GM08714 (cell line): ENCODE measurements around the gene CWC27.
A peak's percentile ranks its signal among the peaks of the same experiment; 100 is the strongest.

Experiments used
- H3K4me3 ChIP-seq: fragments of 200-500 bp; sonication (Bioruptor generic); 2 replicates; pipeline ENCODE4 v1.5.1; 2014; ENCODE audit warnings: mild to moderate bottlenecking, low read length, inconsistent platforms
- ZNF274 ChIP-seq: IDR thresholded peaks from 2 replicates; pipeline ENCODE4 v1.6.1; 2012; ENCODE audit warnings: mild to moderate bottlenecking, low read depth, low read length

CWC27 gene

DNA sequence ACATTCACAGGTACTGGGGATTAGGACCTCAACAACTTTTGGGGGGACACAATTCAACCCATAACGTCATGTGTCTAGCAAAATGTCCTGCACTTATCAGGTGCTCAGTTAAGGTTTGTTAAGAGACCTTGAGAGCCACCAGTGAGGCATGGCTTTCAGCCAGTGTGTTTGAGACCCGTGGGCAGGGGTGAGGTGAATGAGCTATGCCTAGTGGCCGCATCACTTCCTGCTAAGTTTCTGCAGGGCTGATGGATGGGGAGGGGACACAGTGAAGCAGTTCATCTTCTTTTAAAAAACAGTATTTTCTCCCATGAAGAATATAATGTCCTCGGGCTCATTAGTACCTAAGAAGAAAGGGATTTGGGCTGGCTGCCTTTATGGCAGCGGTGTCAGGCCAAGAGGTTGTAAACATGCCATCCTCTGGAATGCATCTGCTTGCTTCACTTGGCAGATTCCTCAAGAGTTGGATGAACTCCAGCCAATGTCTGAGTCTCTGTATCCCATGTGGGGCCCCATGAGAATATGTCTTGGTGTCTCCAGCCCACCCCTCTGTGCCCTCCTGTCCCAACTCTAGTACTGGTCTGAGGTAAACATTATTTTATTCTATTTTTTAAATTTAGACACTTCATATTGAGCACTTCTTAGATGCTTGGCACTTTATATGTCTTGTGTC, 282.2 kb downstream of the CWC27 start:
- no peak overlapping the region for H3K4me3 ChIP-seq
- TF ChIP-seq ZNF274: no peak

DNA sequence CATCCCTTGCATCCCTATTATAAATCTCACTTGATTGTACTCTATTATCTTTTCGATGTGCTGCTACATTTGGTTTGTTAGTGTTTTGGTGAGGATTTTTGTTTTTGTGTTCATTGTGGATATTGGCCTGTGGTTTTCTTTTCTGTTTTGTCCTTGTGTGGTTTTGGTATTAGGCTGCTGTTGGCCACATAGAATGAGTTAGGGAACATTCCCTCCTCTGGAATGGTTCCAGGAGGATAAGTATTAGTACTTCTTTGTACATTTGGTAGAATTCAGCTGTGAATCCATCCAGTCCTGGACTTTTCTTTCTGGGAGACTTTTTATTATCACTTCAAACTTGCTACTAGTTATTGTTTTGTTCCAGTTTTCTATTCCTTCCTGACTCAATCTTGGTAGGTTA, 287.2 kb downstream of the CWC27 start:
- no peak for TF ChIP-seq ZNF274
- H3K4me3 ChIP-seq: no peak overlapping the region

DNA sequence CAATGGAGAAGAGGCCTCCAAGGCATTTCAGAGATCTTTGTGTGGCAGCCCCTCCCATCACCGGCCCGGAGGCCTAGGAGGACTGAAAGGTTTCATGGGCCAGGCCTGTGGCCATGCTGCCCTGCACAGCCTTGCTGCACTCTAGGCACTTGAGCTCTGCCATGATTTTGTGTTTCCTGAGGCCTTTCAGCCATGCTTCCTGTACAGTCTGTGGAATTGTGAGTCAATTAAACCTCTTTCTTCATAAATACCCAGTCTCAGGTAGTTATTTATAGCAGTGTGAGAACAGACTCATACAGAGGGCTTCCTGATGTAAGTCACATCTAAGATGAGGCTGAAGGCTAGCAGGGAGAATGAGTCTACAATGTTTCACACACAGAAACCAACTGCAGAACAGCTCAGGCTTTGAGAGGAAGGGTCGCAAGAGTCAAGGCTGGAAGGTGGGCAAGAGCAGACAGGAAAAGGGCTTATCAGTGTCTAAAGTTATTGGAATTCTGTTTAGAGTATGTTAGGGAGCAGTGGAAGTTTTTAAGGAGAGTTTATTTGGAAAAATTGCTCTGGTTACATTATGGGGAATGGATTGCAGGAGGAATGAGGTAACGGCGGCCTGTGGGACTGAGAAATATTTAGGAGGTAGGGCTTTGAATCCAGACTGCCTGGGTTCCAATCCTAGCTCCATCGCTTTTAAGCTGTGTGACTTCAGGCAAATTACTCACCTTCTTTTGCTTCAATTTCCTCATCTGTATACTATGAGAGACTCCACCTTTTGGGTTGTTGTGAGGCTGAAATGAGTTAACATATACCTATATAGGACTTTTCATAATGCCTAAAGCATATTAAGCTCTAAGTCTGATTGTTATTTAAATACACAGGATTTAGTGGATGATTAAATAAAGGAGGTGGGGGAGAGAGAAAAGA, 291.2 kb downstream of the CWC27 start:
- H3K4me3 ChIP-seq: no peak overlapping the region
- no peak for TF ChIP-seq ZNF274

DNA sequence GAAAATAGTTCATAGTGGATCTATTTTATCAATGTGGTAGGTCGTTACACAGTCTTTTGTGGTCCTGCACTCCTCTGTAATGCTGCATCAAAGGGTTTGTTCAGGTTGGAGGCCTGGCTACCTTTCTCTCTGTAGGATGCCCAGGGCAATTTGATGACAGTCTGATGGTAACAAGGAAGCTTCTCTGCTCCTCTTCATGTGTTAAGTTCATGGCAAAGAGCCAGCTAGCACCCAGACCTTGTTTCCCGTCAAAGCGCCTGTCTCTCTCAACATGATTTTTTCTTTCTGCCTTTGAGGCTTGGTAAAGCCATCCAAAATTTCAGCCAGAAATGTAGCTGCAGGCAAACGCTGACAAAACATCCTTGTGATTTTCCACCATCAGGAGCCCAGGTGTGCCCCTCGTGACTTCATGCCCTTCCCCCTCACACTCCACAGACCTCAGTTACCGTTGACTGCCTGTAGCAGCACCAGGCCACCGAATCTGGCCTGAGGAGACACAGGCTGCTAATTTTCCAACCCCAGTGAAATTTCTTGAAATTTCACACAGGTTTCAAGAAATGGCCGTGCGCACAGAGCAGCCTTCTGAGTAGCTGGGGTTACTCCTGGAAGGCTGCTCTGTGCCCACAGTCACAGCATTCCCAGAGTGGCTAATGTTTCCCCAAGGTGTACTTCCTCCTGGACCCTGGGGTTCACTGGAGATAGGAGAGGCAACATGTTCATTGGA, 292.7 kb downstream of the CWC27 start:
- no peak for TF ChIP-seq ZNF274
- H3K4me3 ChIP-seq: no peak overlapping the region; the same call in 1 of the 2 replicates

DNA sequence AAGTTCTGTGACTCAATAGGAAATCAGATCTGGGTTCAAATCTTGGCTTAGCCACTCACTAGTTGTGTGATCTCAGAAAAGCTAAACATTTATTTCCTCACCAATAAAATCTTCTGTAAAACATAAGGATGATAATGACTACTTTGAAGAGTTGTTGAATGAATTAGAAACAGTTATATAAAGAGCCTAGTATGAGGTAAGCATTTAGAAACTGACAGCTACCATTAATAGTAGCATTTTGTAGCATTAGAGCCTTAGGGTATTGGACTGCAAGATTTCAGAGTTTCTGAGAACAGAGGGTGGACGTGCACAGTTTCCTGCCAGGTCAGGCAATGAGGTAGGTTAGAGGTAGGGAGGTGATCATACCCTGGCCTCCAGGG, 293.2 kb downstream of the CWC27 start:
- H3K4me3 ChIP-seq: peak overlapping the region; percentile 4; the same call in 1 of the 2 replicates
- no peak for TF ChIP-seq ZNF274

DNA sequence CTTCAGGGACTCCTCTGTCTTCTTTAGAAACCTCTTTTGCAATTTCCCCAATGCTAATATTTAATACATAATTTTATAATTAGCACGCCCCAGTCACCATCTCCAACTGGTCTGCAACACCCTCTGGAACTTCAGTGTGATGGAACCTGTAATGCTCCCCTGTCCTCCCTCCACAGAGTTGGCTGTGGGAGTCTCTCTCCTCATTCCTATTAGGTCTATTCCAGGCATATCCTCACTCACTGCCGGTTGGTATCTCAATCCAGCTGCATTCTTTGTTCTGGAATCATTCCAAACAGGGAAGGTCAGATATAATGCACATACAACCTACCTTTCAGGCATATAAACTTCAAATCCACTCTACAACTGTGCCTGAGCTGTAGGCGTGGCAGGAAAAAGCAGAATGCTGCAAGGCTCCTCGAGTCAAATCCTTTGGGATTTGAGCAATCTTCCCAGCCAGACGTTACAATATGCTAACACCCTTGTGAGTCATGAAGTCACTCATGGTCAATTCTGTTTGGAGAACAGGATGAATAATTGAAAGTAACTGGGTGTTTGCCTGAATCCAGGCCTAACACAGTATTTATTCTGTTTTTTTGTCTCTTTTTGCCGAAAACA, 293.8 kb downstream of the CWC27 start:
- peak overlapping the region; percentile 4; the same call in 1 of the 2 replicates for H3K4me3 ChIP-seq

DNA sequence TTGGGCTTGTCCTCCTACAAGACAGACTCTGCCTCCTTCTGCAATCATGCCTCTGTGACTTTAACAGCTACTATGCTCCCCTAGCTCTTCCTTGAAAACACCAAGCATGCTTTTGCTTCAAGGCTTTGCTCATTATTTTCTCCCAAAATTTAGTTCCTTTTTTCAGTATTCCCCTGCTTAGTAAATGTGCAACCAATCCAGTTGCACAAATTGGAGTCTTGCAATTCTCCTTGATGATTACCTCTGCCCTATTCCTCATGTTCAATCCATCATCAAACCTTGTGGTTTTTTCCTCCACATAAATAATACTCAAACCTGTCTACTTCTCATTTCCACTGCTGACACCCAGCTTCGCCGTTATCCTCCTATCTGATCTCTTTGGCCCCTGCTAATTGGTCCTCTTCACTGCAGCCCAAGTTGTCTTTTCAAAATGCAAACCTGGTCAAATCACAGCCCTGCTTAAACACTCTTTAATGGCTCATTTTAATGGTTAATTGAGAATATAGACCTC, 296.3 kb downstream of the CWC27 start:
- H3K4me3 ChIP-seq: no peak overlapping the region
- TF ChIP-seq ZNF274: no peak

More for the DNA sequence above, 293.8 kb downstream of the CWC27 start:
- no peak for TF ChIP-seq ZNF274

DNA sequence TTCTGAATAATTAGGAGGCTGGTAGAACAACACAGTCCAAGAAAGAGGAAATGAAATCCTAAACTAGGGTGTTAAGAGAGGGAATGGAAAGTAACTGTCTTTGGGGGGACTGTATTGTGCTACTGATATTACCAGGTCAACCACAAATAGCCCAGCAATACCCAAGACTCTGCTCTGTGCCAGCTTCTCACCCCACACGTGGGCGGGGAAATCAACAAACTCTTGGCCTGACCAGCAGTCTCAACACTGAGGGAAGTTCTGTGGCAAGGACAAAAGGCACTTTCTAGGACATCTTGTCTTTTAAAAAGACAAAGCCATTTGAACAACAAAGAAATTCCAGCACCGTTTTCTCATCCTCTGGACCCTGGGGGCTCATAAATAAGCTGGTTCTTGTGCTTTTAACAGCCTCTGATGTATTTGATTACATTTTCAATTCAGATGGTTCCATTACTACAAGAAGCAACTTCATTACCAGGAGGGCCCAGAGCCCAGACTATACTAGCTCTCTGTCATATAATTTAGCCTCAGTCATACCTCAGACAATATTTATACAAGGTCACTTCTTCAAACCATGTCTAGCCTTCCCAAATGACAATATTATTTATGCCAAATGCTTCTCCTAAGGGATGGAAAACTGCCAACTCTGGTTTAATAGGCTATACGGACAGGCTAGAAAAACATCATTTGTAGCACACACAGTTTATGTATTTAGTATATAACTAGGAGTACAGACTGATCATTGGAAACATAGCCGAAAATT, 297.8 kb downstream of the CWC27 start:
- no peak overlapping the region for H3K4me3 ChIP-seq
- no peak for TF ChIP-seq ZNF274

DNA sequence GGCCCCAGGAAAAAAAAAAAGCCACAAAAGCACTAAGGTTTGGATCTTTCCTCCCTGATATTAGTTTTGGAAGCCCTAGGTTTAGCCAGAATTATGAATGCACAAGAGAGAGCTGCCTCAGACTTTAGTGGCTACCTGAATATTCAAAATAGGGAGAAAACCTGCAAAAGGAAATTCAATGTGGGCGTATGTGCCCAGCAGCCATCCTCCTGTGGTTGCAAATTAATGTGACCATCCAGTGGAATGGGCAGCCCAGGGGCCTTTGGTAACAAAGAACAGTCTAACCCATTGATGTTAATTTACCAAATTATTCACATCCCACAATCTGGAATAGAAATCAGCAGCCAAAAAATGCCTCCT, 298.4 kb downstream of the CWC27 start:
- no peak for TF ChIP-seq ZNF274
- no peak overlapping the region for H3K4me3 ChIP-seq
